Left ventricle myocardium inferior (tissue), 1 donor: ENCODE data around the gene EIF4E2. TPM values are rescaled to one million over a fixed set of nuclear protein-coding genes. Genes with fewer than 3 reads are reported as not detected.

Experiments
- DNase-seq: peaks from one replicate; pipeline ENCODE4 v3.0.0-alpha.2; 2020
- H3K27ac ChIP-seq: fragments of 200-600 bp; replicated peaks from 2 replicates; pipeline ENCODE4 v1.8.0; 2021
- H3K27me3 ChIP-seq: fragments of 200-600 bp; 2 replicates; pipeline ENCODE4 v1.8.0; 2021; ENCODE audit warnings: low read depth
- H3K36me3 ChIP-seq: fragments of 200-600 bp; 2 replicates; pipeline ENCODE4 v1.8.0; 2021
- H3K4me1 ChIP-seq: fragments of 200-600 bp; 2 replicates; pipeline ENCODE4 v1.8.0; 2021
- H3K4me3 ChIP-seq: fragments of 200-600 bp; 2 replicates; pipeline ENCODE4 v1.8.0; 2021; ENCODE audit warnings: mild to moderate bottlenecking, moderate library complexity
- H3K9me3 ChIP-seq: fragments of 200-600 bp; replicated peaks from 2 replicates; pipeline ENCODE4 v1.8.0; 2021
- intact Hi-C: fragments of 100-400 bp; cut with micrococcal nuclease; formaldehyde crosslinking; loops from one replicate; pipeline ENCODE4 v1.11.0; 2022
- total RNA-seq: library from RNA; stranded (reverse); fragmentation: NEBNext Ultra II Directional; extraction: Animal tissue kit (Norgen Biotek cat#: 25700); gene quantifications from one replicate; pipeline ENCODE4 v1.2.1, GENCODE V29; 2021
- TF ChIP-seq, protein P1 (sequence below): fragments of 200-600 bp; IDR thresholded peaks from 2 replicates; pipeline ENCODE4 v1.8.0; 2021; ENCODE audit warnings: antibody characterized with exemption, mild to moderate bottlenecking, borderline replicate concordance
- donor health status: DM: no; HTN: yes; CAD: no; lungs with severe emphysema.

Gene EIF4E2
- total RNA-seq, 1 donor from 2014 or later, result 44.2 TPM

DNA sequence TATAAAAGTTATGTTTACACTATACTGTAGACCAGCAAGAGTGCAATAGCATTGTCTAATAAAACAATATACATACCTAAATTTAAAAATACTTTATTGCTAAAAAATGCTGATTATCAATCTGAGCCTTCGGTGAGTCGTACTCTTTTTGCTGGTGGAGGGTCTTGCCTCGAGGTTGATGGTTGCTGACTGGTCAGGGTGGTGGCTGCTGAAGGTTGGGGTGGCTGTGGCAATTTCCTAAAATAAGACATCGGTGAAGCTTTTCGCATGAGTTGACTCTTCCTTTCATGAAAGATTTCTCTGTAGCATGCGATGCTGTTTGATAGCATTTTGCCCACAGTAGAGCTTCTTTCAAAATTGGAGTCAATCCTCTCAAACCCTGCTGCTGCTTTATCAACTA, 2.5 kb upstream of the EIF4E2 start:
- no peak overlapping the region for H3K27ac ChIP-seq
- no peak for DNase-seq
- H3K9me3 ChIP-seq, result peaks cover 15% of the 10 kb centered on the region
- H3K27me3 ChIP-seq, result no peaks in the 10 kb centered on the region
- no peak overlapping the region for H3K4me3 ChIP-seq
- peaks cover 13% of the 10 kb centered on the region for H3K36me3 ChIP-seq
- intact Hi-C loops, result no loop called here
- H3K4me1 ChIP-seq, result peaks cover 46% of the 10 kb centered on the region
- TF ChIP-seq, protein P1, sequence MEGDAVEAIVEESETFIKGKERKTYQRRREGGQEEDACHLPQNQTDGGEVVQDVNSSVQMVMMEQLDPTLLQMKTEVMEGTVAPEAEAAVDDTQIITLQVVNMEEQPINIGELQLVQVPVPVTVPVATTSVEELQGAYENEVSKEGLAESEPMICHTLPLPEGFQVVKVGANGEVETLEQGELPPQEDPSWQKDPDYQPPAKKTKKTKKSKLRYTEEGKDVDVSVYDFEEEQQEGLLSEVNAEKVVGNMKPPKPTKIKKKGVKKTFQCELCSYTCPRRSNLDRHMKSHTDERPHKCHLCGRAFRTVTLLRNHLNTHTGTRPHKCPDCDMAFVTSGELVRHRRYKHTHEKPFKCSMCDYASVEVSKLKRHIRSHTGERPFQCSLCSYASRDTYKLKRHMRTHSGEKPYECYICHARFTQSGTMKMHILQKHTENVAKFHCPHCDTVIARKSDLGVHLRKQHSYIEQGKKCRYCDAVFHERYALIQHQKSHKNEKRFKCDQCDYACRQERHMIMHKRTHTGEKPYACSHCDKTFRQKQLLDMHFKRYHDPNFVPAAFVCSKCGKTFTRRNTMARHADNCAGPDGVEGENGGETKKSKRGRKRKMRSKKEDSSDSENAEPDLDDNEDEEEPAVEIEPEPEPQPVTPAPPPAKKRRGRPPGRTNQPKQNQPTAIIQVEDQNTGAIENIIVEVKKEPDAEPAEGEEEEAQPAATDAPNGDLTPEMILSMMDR, result no peak

DNA sequence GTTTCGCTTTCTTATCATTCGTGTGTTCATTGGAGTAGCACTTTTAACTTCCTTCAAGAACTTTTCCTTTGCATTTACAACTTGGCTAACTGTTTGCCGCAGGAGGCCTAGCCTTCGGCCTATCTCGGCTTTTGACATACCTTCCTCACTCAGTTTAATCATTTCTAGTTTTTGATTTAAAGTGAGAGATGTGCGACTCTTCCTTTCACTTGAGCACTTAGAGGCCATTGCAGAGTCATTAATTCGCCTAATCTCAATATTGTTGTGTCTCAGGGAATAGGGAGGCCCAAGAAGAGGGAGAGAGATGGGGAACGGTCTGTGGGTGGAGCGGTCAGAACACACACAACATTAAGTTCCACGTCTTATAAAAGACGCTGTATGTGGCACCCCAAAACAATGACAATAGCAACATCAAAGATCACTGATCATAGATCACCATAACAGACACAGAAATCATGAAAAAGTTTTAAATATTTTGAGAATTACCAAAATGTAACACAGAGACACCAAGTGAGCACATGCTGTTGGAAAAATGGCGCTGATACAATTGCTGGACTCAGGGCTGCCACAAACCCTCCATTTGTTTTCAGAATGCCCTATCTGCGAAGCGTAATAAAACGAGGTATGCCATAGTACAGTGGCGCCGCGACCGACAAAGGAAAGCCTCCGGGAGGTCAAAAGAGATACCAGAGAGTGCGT, 685 bp upstream of the EIF4E2 start:
- peaks cover 15% of the 10 kb centered on the region for H3K9me3 ChIP-seq
- no peaks in the 10 kb centered on the region for H3K27me3 ChIP-seq
- peaks cover 64% of the 10 kb centered on the region for H3K4me1 ChIP-seq
- H3K27ac ChIP-seq, result peak overlapping the region; percentile 95
- DNase-seq, result no peak
- intact Hi-C loops, result no loop called here
- peak overlapping the region; percentile 81 for H3K4me3 ChIP-seq
- TF ChIP-seq, protein P1, result no peak
- peaks cover 17% of the 10 kb centered on the region for H3K36me3 ChIP-seq

DNA sequence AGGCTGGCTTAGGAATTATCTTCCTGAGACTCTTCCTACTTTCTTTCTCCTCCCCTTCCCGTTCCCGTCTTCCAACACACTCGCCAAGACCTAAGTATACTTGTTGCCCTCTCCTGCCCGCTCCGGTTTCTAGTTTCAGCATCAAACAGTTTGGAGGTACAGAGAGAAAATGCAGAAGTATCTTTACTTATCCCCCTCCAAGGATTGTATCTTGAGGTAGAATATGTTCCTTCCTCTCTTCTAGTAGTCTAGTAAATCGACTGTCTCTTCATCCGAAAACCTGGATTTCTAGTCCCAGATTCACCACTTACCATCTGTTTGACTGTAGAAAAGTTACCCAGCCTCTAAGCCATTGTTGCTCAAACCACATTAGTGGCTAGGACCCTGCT, 755 bp downstream of the EIF4E2 start:
- TF ChIP-seq, protein P1, result no peak
- Histone ChIP-seq H3K27ac (peak overlapping the region; percentile 95), H3K4me3 (peak overlapping the region; percentile 81), H3K27me3 (no peaks in the 10 kb centered on the region), H3K36me3 (peaks cover 17% of the 10 kb centered on the region), H3K9me3 (peaks cover 15% of the 10 kb centered on the region), H3K4me1 (peaks cover 57% of the 10 kb centered on the region)
- DNase-seq, result no peak
- intact Hi-C loops, result no loop called here

DNA sequence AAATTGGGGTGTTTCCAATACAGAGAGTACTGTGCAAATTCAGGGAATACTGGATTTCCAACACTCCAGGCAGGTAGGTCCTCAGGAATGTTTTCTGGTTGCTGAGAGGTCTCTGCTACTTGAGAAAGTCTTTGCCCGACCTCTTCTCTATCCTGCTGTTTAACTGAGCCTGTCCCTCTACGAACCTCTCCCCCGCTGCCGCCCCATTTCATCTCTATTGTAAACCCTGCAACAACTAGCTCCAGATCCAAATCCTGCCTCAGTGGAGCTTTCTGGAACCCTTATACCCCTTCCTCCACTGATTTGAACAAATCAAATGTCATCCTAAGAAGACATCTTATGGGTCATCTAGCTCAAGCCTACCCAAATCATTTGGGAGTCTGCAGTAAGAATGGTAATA, 1.3 kb downstream of the EIF4E2 start:
- Histone ChIP-seq H3K4me1 (peaks cover 57% of the 10 kb centered on the region), H3K27me3 (no peaks in the 10 kb centered on the region), H3K9me3 (peaks cover 15% of the 10 kb centered on the region), H3K27ac (no peak overlapping the region), H3K4me3 (peak overlapping the region; percentile 81), H3K36me3 (peaks cover 22% of the 10 kb centered on the region)
- intact Hi-C loops, result no loop called here
- DNase-seq, result no peak
- TF ChIP-seq, protein P1, result no peak

DNA sequence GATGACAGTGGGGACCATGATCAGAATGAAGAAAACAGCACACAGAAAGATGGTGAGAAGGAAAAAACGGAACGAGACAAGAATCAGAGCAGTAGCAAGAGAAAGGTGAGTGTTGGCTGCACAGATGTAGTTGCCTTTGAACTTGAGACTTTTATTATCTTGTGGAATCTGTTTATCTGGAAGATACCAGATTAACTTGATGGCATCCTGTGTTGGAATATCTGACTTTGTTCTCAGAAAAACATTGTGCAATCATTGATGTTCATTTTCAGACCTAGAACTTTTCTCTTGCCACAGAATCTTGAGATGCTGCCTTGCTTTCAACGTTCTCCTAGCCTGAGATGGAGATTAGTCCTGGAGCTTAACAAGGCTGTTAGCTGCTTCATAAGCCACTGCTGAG, 5.9 kb downstream of the EIF4E2 start:
- no peaks in the 10 kb centered on the region for H3K27me3 ChIP-seq
- no peak overlapping the region for H3K27ac ChIP-seq
- peaks cover 35% of the 10 kb centered on the region for H3K4me1 ChIP-seq
- no peak for DNase-seq
- intact Hi-C loops, result no loop called here
- H3K36me3 ChIP-seq, result peaks cover 61% of the 10 kb centered on the region
- H3K4me3 ChIP-seq, result no peak overlapping the region
- TF ChIP-seq, protein P1, result no peak
- no peaks in the 10 kb centered on the region for H3K9me3 ChIP-seq
